Heart left ventricle (tissue), 16 donors: ENCODE results near the gene TRIM67. TPM values are rescaled to one million over a fixed set of nuclear protein-coding genes. Genes with fewer than 3 reads are reported as not detected.

ENCODE experiments used
- ATAC-seq, 4 donors: fragments of 200-7000 bp; cut with Tn5 transposase; one replicate each; pipeline ENCODE4 v1.9.1; 2020 to 2022; ENCODE audit warnings: moderate library complexity in 4 of 4, mild to moderate bottlenecking in 3 of 4, moderate number of reproducible peaks in 1 of 4
- DNase-seq, 5 donors: peaks; one replicate each; pipeline ENCODE4 v3.0.0-alpha.2; 2020
- H3K27ac ChIP-seq, 12 donors: fragments of 200-600 bp; sonication (generic) in 4 of 12; one replicate each; pipeline versions ENCODE4 v1.5.0 to v1.8.0; 2016 to 2022; ENCODE audit warnings: mild to moderate bottlenecking in 2 of 12
- H3K27me3 ChIP-seq, 9 donors: fragments of 200-600 bp; sonication (generic) in 2 of 9; one replicate each; pipeline versions ENCODE4 v1.5.1 to v1.8.0; 2016 to 2022; ENCODE audit warnings: mild to moderate bottlenecking in 3 of 9
- H3K36me3 ChIP-seq, 9 donors: fragments of 200-600 bp; sonication (generic) in 2 of 9; one replicate each; pipeline versions ENCODE4 v1.5.0 to v1.8.0; 2018 to 2022; ENCODE audit warnings: mild to moderate bottlenecking in 2 of 9
- H3K4me1 ChIP-seq, 12 donors: fragments of 200-600 bp; sonication (generic) in 4 of 12; one replicate each; pipeline versions ENCODE4 v1.5.0 to v1.8.0; 2016 to 2022; ENCODE audit warnings: mild to moderate bottlenecking in 3 of 12
- H3K4me3 ChIP-seq, 12 donors: fragments of 200-600 bp; sonication (generic) in 4 of 12; one replicate each; pipeline versions ENCODE4 v1.5.0 to v1.8.0; 2017 to 2022; ENCODE audit warnings: mild to moderate bottlenecking in 9 of 12, moderate library complexity in 4 of 12
- H3K9me3 ChIP-seq, 12 donors: fragments of 200-600 bp; sonication (generic) in 4 of 12; one replicate each; pipeline versions ENCODE4 v1.5.0 to v1.8.0; 2016 to 2022; ENCODE audit warnings: mild to moderate bottlenecking in 1 of 12
- CTCF ChIP-seq, 12 donors: fragments of 200-600 bp; sonication (generic) in 4 of 12; IDR thresholded peaks; one replicate each; pipeline versions ENCODE4 v1.5.0 to v1.8.0; 2018 to 2022; ENCODE audit warnings: antibody characterized with exemption in 12 of 12, mild to moderate bottlenecking in 5 of 12
- POLR2A ChIP-seq, 2 donors: fragments of 450-650 bp; IDR thresholded peaks; one replicate each; pipeline ENCODE4 v1.6.1; 2017; ENCODE audit warnings: antibody characterized with exemption in 2 of 2, mild to moderate bottlenecking in 2 of 2, moderate library complexity in 2 of 2
- WGBS, 4 donors: extraction: QIAGEN DNeasy Blood & Tissue Kit in 2 of 4; methylation state at CpG; one replicate each; pipeline versions ENCODE4 v1.1.5 to v1.1.7; 2013 to 2018; 5-methylcytosine and 5-hydroxymethylcytosine counted together
- intact Hi-C, 10 donors: fragments of 100-400 bp; cut with DNase I; formaldehyde crosslinking; loops; one replicate each; pipeline versions ENCODE4 v1.11.1 to v1.14.2; 2022
- polyA plus RNA-seq, 2 donors: library from polyadenylated mRNA; stranded (reverse); fragments of 200-250 nt; gene quantifications; one replicate each; pipeline ENCODE4 v1.2.3, GENCODE V29; 2013
- total RNA-seq, 9 donors: library from RNA; depleted of rRNA in 2 of 9; stranded (reverse); fragments of >200 nt in 2 of 9; fragmentation: NEBNext Ultra II Directional in 3 of 9; extraction: Animal tissue kit (Norgen Biotek cat#: 25700) in 3 of 9; gene quantifications; one replicate each; pipeline versions ENCODE4 v1.1.0 to v1.2.4, GENCODE V29; 2016 to 2023
- donor health status: ischemic (EF 13 %, LVEDD 7.1; RV severe dilation, severe dysfunction).
- donor health status: healthy with polysubstance abuse.
- donor health status: DM: no; HTN: yes; CAD: no.
- donor health status: DM: no; HTN: no; CAD: no.
- donor health status: ischemic (EF 25% LVEDD 6.9; RV normal size, moderate dysfunction).
- donor health status: ischemic (EF 25% LVEDD 5.7; RV mildly dilated, moderate dysfunction).
- donor health status: healthy.
- donor health status: DM: yes; HTN: yes; CAD: no.
- donor health status: ischemic (EF 35%, LVEDD 5.7; RV mildly dilated, moderate dysfunction).
- donor health status: nonischemic (EF 11% LVEDD 7.7; RV severe dilation, severe dysfunction).
- donor health status: DM: yes; HTN: yes; CAD: no.
- donor health status: PGD.
- donor health status: ischemic (EF 29% LVEDD 5.4; RV normal size, mild dysfunction).
- donor health status: nonischemic (EF 23%, LVEDD 6.1; RV moderate dilation, normal function).

TRIM67 gene
- total and polyA plus RNA-seq, 11 donors: 0.12 to 0.16 (median 0.13) TPM; not detected in 8

- H3K9me3 ChIP-seq: peaks cover 0 to 6% (median 0%) of the 10 kb centered on the region in 12 donors
- peaks cover 0 to 13% (median 7%) of the 10 kb centered on the region in 12 donors for H3K4me1 ChIP-seq
- WGBS, 4 donors: 90 to 94% (median 92%) methylated on average over 7 of the region's 7 CpGs
- TF ChIP-seq POLR2A (IDR thresholded peaks at IDR 0.05): no peak
- ATAC-seq: no peak
- DNase-seq: no peak
- H3K27me3 ChIP-seq: peaks cover 0 to 39% (median 9%) of the 10 kb centered on the region in 9 donors
- H3K4me3 ChIP-seq: no peak overlapping the region
- no peak overlapping the region for H3K27ac ChIP-seq
- intact Hi-C loops: no loop called here
- H3K36me3 ChIP-seq: no peaks in the 10 kb centered on the region
Measured at GRCh38 chr1:231188768-231189167, 26.9 kb downstream of the TRIM67 start.

- Histone ChIP-seq H3K4me1 (peaks cover 0 to 13% (median 7%) of the 10 kb centered on the region in 12 donors), H3K27me3 (peaks cover 0 to 39% (median 9%) of the 10 kb centered on the region in 9 donors), H3K4me3 (no peak overlapping the region), H3K9me3 (peaks cover 0 to 6% (median 0%) of the 10 kb centered on the region in 12 donors), H3K36me3 (no peaks in the 10 kb centered on the region), H3K27ac (no peak overlapping the region)
- TF ChIP-seq CTCF (IDR thresholded peaks at IDR 0.05) (no peak), POLR2A (IDR thresholded peaks at IDR 0.05) (no peak)
- intact Hi-C loops: no loop called here
- WGBS, 4 donors: 83 to 90% (median 88%) methylated on average over 5 of the region's 5 CpGs
- ATAC-seq (no peak), DNase-seq (no peak)
Measured at GRCh38 chr1:231189683-231190270, 27.9 kb downstream of the TRIM67 start.

GRCh38 chr1:231190456-231190855 is 28.6 kb downstream of the TRIM67 start:
- 92 to 98% (median 96%) methylated on average over 6 to 10 of the region's 10 CpGs for WGBS, 4 donors
- H3K27me3 ChIP-seq: peaks cover 0 to 39% (median 9%) of the 10 kb centered on the region in 9 donors

GRCh38 chr1:231192620-231193163 is 30.8 kb downstream of the TRIM67 start:
- no peak overlapping the region for H3K4me3 ChIP-seq
- H3K9me3 ChIP-seq: peaks cover 0 to 6% (median 0%) of the 10 kb centered on the region in 12 donors
- no peak for TF ChIP-seq CTCF (IDR thresholded peaks at IDR 0.05)
- TF ChIP-seq POLR2A (IDR thresholded peaks at IDR 0.05): no peak
- 23 to 31% (median 27%) methylated on average over 12 of the region's 12 CpGs for WGBS, 4 donors
- peak; percentile 86 to 92 (median 90) for ATAC-seq
- H3K27me3 ChIP-seq: peaks cover 0 to 20% (median 4%) of the 10 kb centered on the region in 9 donors
- no peaks in the 10 kb centered on the region for H3K36me3 ChIP-seq
- DNase-seq: peak in 4 of 5 donors; percentile 66 to 73 (median 71)
- intact Hi-C loops: no loop called here
- peak overlapping the region in 1 of 12 donors; percentile 33 for H3K27ac ChIP-seq
- peaks cover 0 to 13% (median 7%) of the 10 kb centered on the region in 12 donors for H3K4me1 ChIP-seq

More at GRCh38 chr1:231190456-231190855, 28.6 kb downstream of the TRIM67 start:
- H3K36me3 ChIP-seq: no peaks in the 10 kb centered on the region
- H3K4me1 ChIP-seq: peaks cover 0 to 13% (median 7%) of the 10 kb centered on the region in 12 donors
- ATAC-seq (no peak), DNase-seq (no peak)
- intact Hi-C loops: no loop called here
- H3K9me3 ChIP-seq: peaks cover 0 to 6% (median 0%) of the 10 kb centered on the region in 12 donors
- H3K27ac ChIP-seq: no peak overlapping the region
- no peak overlapping the region for H3K4me3 ChIP-seq
- TF ChIP-seq CTCF (IDR thresholded peaks at IDR 0.05) (no peak), POLR2A (IDR thresholded peaks at IDR 0.05) (no peak)
